ENCODE results near the gene ADGRB3. TPM values are rescaled to one million over a fixed set of nuclear protein-coding genes. Genes with fewer than 3 reads are reported as not detected.
A peak's percentile ranks its signal among the peaks of the same experiment; 100 is the strongest.

ADGRB3 gene
- total RNA-seq, 1 experiment from 2014 or later = 0.09 TPM

DNA sequence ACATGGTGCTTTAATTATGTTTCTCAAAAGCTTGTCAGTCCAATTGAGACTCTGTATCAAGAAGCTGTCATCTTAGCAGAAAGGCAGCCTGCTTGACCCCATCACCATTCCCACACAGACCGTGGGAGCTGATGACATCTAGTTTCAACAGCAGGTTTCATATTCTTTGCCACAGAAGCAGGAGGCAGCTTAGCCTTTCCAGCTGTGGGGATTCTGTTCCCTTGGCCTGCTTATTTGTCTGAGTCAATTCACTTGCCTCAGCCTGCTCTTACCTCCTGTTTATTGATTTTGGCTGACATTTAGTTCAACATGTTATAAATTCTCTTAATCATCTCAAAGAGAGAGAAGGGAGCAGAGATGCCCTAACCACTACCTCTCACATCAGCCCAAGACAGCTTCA lies 527.7 kb downstream of the ADGRB3 start:
- H3K27me3 Mint-ChIP-seq (ENCODE audit: unreplicated experiment) = no peaks in the 10 kb centered on the region
- no peaks in the 10 kb centered on the region for H3K36me3 Mint-ChIP-seq (ENCODE audit: insufficient read depth, unreplicated experiment)
- TF ChIP-seq, protein P1, sequence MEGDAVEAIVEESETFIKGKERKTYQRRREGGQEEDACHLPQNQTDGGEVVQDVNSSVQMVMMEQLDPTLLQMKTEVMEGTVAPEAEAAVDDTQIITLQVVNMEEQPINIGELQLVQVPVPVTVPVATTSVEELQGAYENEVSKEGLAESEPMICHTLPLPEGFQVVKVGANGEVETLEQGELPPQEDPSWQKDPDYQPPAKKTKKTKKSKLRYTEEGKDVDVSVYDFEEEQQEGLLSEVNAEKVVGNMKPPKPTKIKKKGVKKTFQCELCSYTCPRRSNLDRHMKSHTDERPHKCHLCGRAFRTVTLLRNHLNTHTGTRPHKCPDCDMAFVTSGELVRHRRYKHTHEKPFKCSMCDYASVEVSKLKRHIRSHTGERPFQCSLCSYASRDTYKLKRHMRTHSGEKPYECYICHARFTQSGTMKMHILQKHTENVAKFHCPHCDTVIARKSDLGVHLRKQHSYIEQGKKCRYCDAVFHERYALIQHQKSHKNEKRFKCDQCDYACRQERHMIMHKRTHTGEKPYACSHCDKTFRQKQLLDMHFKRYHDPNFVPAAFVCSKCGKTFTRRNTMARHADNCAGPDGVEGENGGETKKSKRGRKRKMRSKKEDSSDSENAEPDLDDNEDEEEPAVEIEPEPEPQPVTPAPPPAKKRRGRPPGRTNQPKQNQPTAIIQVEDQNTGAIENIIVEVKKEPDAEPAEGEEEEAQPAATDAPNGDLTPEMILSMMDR (IDR thresholded peaks at IDR 0.05; ENCODE audit: unreplicated experiment) = no peak
- no TSS peak for BruUV-seq (replicated peaks)
- intact Hi-C loops (cut with micrococcal nuclease; ENCODE audit: unreplicated experiment) = loop anchor here (10.0 kb wide), 2 partner anchors 552 to 942 kb away; no protein-coding TSS in a partner anchor
- no peaks in the 10 kb centered on the region for H3K4me1 Mint-ChIP-seq (ENCODE audit: low read depth, unreplicated experiment)
- CTCF ChIA-PET = interaction anchor here (0.5 to 0.9 kb wide), 2 partner anchors 945 to 974 kb away, joined by 3 read pairs; no protein-coding TSS in a partner anchor
- no peak overlapping the region for H3K27ac Mint-ChIP-seq (ENCODE audit: unreplicated experiment)
- DNase-seq = no peak
- H3K9me3 Mint-ChIP-seq (ENCODE audit: low read depth, unreplicated experiment) = no peaks in the 10 kb centered on the region
- no peak overlapping the region for H3K4me3 Mint-ChIP-seq (ENCODE audit: low read depth, unreplicated experiment)

DNA sequence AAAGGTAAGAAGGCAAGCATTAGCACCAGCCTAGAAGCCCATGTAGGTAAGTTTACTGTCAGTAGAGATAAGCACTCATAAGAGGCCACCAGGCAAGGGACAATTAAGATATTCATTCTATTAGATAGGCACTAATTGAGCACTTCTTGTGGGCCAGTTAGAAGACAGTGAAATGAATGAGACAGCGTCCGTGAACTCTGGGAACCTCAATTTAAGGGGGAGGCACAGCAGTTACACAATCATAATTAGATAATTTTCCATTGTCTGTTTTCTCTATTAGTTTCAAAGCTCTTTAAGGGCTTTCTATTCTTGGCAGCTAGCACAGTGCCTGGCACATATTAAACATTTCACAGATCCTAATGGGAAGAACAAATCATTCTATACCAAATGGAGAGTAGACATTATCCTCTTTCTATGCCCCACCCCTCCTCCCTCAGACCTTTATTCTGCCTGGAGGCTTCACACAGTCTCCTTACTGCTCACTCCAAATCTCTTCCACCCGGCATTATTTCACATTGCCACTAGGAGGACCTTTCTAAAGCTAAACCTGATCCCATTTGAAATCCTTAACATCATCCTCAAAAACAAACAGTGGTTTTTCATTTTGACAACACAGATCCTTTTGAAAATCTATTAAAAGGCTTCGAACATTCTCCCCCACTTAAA lies 529.6 kb downstream of the ADGRB3 start:
- BruUV-seq (replicated peaks) = no TSS peak
- Mint-ChIP-seq H3K27ac (ENCODE audit: unreplicated experiment) (no peak overlapping the region), H3K36me3 (ENCODE audit: insufficient read depth, unreplicated experiment) (no peaks in the 10 kb centered on the region), H3K9me3 (ENCODE audit: low read depth, unreplicated experiment) (no peaks in the 10 kb centered on the region), H3K27me3 (ENCODE audit: unreplicated experiment) (no peaks in the 10 kb centered on the region), H3K4me3 (ENCODE audit: low read depth, unreplicated experiment) (no peak overlapping the region), H3K4me1 (ENCODE audit: low read depth, unreplicated experiment) (no peaks in the 10 kb centered on the region)
- CTCF ChIA-PET = no interaction called here
- intact Hi-C loops (cut with micrococcal nuclease; ENCODE audit: unreplicated experiment) = loop anchor here (10.0 kb wide), 2 partner anchors 550 to 940 kb away; no protein-coding TSS in a partner anchor
- TF ChIP-seq, protein P1 (IDR thresholded peaks at IDR 0.05; ENCODE audit: unreplicated experiment) = no peak
- peak; percentile 18 for DNase-seq

DNA sequence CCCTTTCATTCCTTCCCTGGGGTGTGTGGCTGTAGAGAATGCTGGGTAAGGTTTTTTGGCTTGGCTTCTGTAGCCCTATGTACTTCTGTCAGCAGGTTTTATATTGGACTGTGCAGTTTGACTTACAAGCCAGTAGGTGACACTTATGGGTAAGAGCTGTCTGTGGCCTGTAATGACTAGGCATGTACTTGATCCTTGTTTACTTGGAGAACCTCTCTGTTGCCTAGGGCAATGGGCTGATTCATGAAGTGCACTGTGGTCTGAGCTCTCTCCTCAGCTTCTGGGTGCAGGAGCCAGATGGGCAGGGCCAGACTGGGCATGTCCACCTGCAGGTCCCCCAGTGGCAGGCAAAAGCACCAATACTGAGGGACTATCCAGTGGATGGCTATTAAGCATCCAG lies 544.6 kb downstream of the ADGRB3 start:
- DNase-seq = no peak
- no TSS peak for BruUV-seq (replicated peaks)
- Mint-ChIP-seq H3K36me3 (ENCODE audit: insufficient read depth, unreplicated experiment) (no peaks in the 10 kb centered on the region), H3K9me3 (ENCODE audit: low read depth, unreplicated experiment) (no peaks in the 10 kb centered on the region), H3K4me3 (ENCODE audit: low read depth, unreplicated experiment) (no peak overlapping the region), H3K4me1 (ENCODE audit: low read depth, unreplicated experiment) (peaks cover 8% of the 10 kb centered on the region), H3K27ac (ENCODE audit: unreplicated experiment) (no peak overlapping the region), H3K27me3 (ENCODE audit: unreplicated experiment) (no peaks in the 10 kb centered on the region)
- CTCF ChIA-PET = no interaction called here
- TF ChIP-seq, protein P1 (IDR thresholded peaks at IDR 0.05; ENCODE audit: unreplicated experiment) = no peak
- intact Hi-C loops (cut with micrococcal nuclease; ENCODE audit: unreplicated experiment) = no loop called here

DNA sequence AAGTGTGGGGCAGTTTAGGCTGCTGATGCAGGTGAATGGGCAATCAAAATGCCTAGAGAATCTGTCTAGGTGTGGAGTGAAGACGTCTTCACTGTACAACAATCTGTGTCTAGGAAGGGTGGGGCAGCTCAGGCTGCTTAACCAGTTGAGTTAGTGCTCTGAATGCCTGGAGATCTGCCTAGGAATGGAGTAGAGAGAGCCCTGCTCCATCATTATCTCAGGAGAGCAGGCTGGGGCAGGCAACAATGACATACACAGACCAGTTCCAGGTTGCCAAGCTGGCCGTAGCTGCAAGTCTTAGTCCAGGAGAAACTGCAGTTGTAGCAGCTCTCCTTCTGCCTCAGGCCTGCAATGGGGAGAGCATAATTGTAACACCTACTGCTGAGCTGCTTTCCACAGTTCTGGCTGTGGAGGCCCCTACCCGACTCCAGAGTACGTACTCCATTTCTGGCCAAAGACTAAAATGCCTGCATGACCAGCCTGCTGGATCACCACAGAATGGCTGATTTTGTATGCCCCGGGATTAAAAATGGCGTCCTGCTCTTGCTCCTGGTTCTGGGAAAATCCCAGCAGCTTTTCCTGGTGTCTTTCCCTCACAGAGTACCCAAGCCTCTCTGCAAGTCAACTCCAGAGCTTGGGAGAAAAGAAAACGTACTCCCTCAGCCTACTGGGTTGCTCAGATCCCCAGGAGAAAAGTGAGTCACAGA lies 545.4 kb downstream of the ADGRB3 start:
- H3K36me3 Mint-ChIP-seq (ENCODE audit: insufficient read depth, unreplicated experiment) = no peaks in the 10 kb centered on the region
- intact Hi-C loops (cut with micrococcal nuclease; ENCODE audit: unreplicated experiment) = no loop called here
- TF ChIP-seq, protein P1 (IDR thresholded peaks at IDR 0.05; ENCODE audit: unreplicated experiment) = no peak
- H3K9me3 Mint-ChIP-seq (ENCODE audit: low read depth, unreplicated experiment) = no peaks in the 10 kb centered on the region
- peaks cover 8% of the 10 kb centered on the region for H3K4me1 Mint-ChIP-seq (ENCODE audit: low read depth, unreplicated experiment)
- no peaks in the 10 kb centered on the region for H3K27me3 Mint-ChIP-seq (ENCODE audit: unreplicated experiment)
- H3K27ac Mint-ChIP-seq (ENCODE audit: unreplicated experiment) = no peak overlapping the region
- DNase-seq = no peak
- CTCF ChIA-PET = no interaction called here
- H3K4me3 Mint-ChIP-seq (ENCODE audit: low read depth, unreplicated experiment) = no peak overlapping the region
- no TSS peak for BruUV-seq (replicated peaks)

Data from Calu3 (cell line).